22Rv1 (cell line): ENCODE results near the gene FGF4.

Experiments used
- CTCF ChIP-seq: fragments of 450-650 bp; IDR thresholded peaks from 2 replicates; pipeline ENCODE4 v1.5.1; 2017; ENCODE audit warnings: mild to moderate bottlenecking
- ZFX ChIP-seq: fragments of 450-650 bp; IDR thresholded peaks from 2 replicates; pipeline ENCODE4 v1.6.1; 2017; ENCODE audit warnings: antibody characterized with exemption, borderline replicate concordance

- no peak for TF ChIP-seq CTCF
- TF ChIP-seq ZFX = no peak
These were observed 40.8 kb upstream of the FGF4 start for GRCh38 chr11:69815973-69816372.
